Keratinocyte (primary cell): Measurements from ENCODE around the gene REPIN1. TPM values are rescaled to one million over a fixed set of nuclear protein-coding genes. Genes with fewer than 3 reads are reported as not detected.

Experiments
- DNase-seq: peaks from one replicate; pipeline ENCODE4 v3.0.0-alpha.2; 2011; ENCODE audit warnings: low read depth, missing footprints, low spot score
- FAIRE-seq: peaks from 2 replicates; lab custom pipeline; 2011; peaks lifted over from hg19 to GRCh38; lab: Jason Lieb, UNC
- H2AFZ ChIP-seq: 2 replicates; pipeline ENCODE4 v1.6.0; 2012; ENCODE audit warnings: low read length, control low read depth, inconsistent platforms; ENCODE audit not compliant: control insufficient read depth
- H3K27ac ChIP-seq: 2 replicates; pipeline ENCODE4 v1.5.1; 2011; ENCODE audit warnings: low read length; ENCODE audit not compliant: control insufficient read depth, insufficient read depth
- H3K27me3 ChIP-seq: 3 replicates; pipeline ENCODE4 v1.6.0; 2011; ENCODE audit warnings: low read length; ENCODE audit not compliant: control insufficient read depth, insufficient read depth; ENCODE audit errors: extremely low read depth
- H3K36me3 ChIP-seq, 2 experiments: 2 replicates in 1 of 2; 3 replicates in 1 of 2; pipeline ENCODE4 v1.5.1; 2011; ENCODE audit warnings: low read length in 2 of 2, mild to moderate bottlenecking in 1 of 2; ENCODE audit not compliant: control insufficient read depth in 2 of 2, insufficient read depth in 2 of 2; ENCODE audit errors: extremely low read depth in 1 of 2
- H3K4me1 ChIP-seq: 3 replicates; pipeline ENCODE4 v1.5.1; 2011; ENCODE audit warnings: low read length; ENCODE audit not compliant: control insufficient read depth, insufficient read depth; ENCODE audit errors: extremely low read depth
- H3K4me2 ChIP-seq: 3 replicates; pipeline ENCODE4 v1.6.0; 2011; ENCODE audit warnings: low read depth, low read length; ENCODE audit not compliant: control insufficient read depth, insufficient read depth; ENCODE audit errors: extremely low read depth
- H3K4me3 ChIP-seq, 3 experiments: fragments of 200-600 bp in 1 of 3; sonication (generic) in 1 of 3; 2 replicates in 2 of 3; 3 replicates in 1 of 3; pipeline ENCODE4 v1.5.1; 2011 to 2016; ENCODE audit warnings: low read length in 3 of 3, mild to moderate bottlenecking in 3 of 3, control low read depth in 2 of 3, inconsistent platforms in 1 of 3, low read depth in 1 of 3, mixed read lengths in 1 of 3, mixed run types in 1 of 3, moderate library complexity in 1 of 3; ENCODE audit not compliant: control insufficient read depth in 2 of 3, insufficient read depth in 2 of 3; ENCODE audit errors: extremely low read depth in 1 of 3
- H3K79me2 ChIP-seq: 2 replicates; pipeline ENCODE4 v1.6.0; 2012; ENCODE audit warnings: low read length; ENCODE audit not compliant: control insufficient read depth, insufficient read depth
- H3K9ac ChIP-seq: 3 replicates; pipeline ENCODE4 v1.6.0; 2011; ENCODE audit warnings: low read length; ENCODE audit not compliant: control insufficient read depth, insufficient read depth; ENCODE audit errors: extremely low read depth
- H3K9me1 ChIP-seq: 3 replicates; pipeline ENCODE4 v1.6.0; 2011; ENCODE audit warnings: low read length; ENCODE audit not compliant: control insufficient read depth, insufficient read depth; ENCODE audit errors: extremely low read depth
- H3K9me3 ChIP-seq: 2 replicates; pipeline ENCODE4 v1.5.1; 2012; ENCODE audit warnings: low read depth, low read length; ENCODE audit not compliant: control insufficient read depth
- H4K20me1 ChIP-seq: 3 replicates; pipeline ENCODE4 v1.6.0; 2011; ENCODE audit warnings: low read length; ENCODE audit not compliant: control insufficient read depth, insufficient read depth; ENCODE audit errors: extremely low read depth
- EZH2 ChIP-seq: IDR thresholded peaks from one replicate; pipeline ENCODE4 v1.6.1; 2012; ENCODE audit warnings: inconsistent platforms, mild to moderate bottlenecking, low read length, moderate library complexity
- dilution Hi-C: fragments of 300-500 bp; cut with MboI; formaldehyde crosslinking; loops from one replicate; pipeline ENCODE4 v1.7.0; 2020; ENCODE audit warnings: low sequenced_read_pairs; ENCODE audit not compliant: extremely low pct_ligation_motif_present
- polyA plus RNA-seq, 5 experiments: library from polyadenylated mRNA; depleted of rRNA in 3 of 5; stranded (reverse) in 3 of 5; stranded (forward) in 1 of 5; unstranded in 1 of 5; fragments of >200 nt; gene quantifications; 1 replicate in 1 of 5; 2 replicates in 3 of 5; 3 replicates in 1 of 5; pipeline versions ENCODE4 v1.2.1 to v1.2.3, GENCODE V29; 2011 to 2012; ENCODE audit warnings: missing spikeins in 2 of 5, low read depth in 1 of 5, low replicate concordance in 1 of 5
- TF ChIP-seq, protein P1 (sequence below), 3 experiments: IDR thresholded peaks in 1 of 3; conservative IDR thresholded peaks in 1 of 3; optimal IDR thresholded peaks in 1 of 3; 2 replicates in 2 of 3; 3 replicates in 1 of 3; pipeline versions ENCODE3 to v1.5.1; 2011; ENCODE audit warnings: low read length in 3 of 3, mild to moderate bottlenecking in 3 of 3, moderate library complexity in 2 of 3, control low read depth in 1 of 3, inconsistent platforms in 1 of 3; ENCODE audit not compliant: insufficient read depth in 2 of 3; ENCODE audit errors: extremely low read depth in 1 of 3

Gene REPIN1
- polyA plus RNA-seq, 1 donor (not counting 4 experiments of a cell fraction or from before 2014, with no cell fraction given) = 9.3 TPM

- FAIRE-seq = no peak
- TF ChIP-seq, protein P1, sequence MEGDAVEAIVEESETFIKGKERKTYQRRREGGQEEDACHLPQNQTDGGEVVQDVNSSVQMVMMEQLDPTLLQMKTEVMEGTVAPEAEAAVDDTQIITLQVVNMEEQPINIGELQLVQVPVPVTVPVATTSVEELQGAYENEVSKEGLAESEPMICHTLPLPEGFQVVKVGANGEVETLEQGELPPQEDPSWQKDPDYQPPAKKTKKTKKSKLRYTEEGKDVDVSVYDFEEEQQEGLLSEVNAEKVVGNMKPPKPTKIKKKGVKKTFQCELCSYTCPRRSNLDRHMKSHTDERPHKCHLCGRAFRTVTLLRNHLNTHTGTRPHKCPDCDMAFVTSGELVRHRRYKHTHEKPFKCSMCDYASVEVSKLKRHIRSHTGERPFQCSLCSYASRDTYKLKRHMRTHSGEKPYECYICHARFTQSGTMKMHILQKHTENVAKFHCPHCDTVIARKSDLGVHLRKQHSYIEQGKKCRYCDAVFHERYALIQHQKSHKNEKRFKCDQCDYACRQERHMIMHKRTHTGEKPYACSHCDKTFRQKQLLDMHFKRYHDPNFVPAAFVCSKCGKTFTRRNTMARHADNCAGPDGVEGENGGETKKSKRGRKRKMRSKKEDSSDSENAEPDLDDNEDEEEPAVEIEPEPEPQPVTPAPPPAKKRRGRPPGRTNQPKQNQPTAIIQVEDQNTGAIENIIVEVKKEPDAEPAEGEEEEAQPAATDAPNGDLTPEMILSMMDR (optimal IDR thresholded peaks at IDR 0.05 in 1 of 3, IDR thresholded peaks at IDR 0.05 in 1 of 3, conservative IDR thresholded peaks at IDR 0.05 in 1 of 3; ENCODE audit: extremely low read depth in 1 of 3, insufficient read depth in 2 of 3, low read length in 3 of 3) = no peak
- TF ChIP-seq EZH2 = no peak
- peaks cover 40% of the 10 kb centered on the region for H3K27me3 ChIP-seq
Observed at GRCh38 chr7:150338166-150338829, 30.3 kb upstream of the REPIN1 start.

DNA sequence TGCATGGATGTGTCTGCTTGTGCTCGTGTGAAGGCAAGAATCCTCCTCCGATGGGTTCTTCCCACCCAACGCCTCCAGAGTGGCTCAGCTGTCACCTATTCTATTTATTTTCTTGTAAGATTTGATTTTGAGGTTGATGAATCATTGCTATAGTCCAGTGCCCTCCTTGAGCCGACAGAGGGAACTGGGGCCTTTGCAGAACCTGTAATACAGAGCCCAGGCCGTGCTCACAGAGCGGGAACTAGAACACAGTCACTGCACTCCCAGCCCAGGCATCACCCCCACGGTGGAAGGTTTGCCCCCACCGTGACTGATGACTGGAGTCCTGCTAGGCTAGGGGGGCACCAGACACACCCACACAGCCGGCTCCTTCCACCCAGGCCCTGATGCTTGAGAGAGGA is 29.2 kb upstream of the REPIN1 start:
- Histone ChIP-seq H2AFZ (no peak overlapping the region), H3K27ac (no peak overlapping the region), H3K9ac (no peak overlapping the region), H3K27me3 (peaks cover 47% of the 10 kb centered on the region), H3K4me1 (no peaks in the 10 kb centered on the region), H4K20me1 (no peaks in the 10 kb centered on the region), H3K4me2 (no peak overlapping the region), H3K79me2 (no peaks in the 10 kb centered on the region), H3K9me1 (no peaks in the 10 kb centered on the region), H3K4me3 (no peak overlapping the region), H3K9me3 (no peaks in the 10 kb centered on the region), H3K36me3 (no peaks in the 10 kb centered on the region)
- dilution Hi-C loops = no loop called here
- FAIRE-seq (no peak), DNase-seq (no peak)
- no peak for TF ChIP-seq EZH2
- TF ChIP-seq, protein P1 (optimal IDR thresholded peaks at IDR 0.05 in 1 of 3, IDR thresholded peaks at IDR 0.05 in 1 of 3, conservative IDR thresholded peaks at IDR 0.05 in 1 of 3; ENCODE audit: extremely low read depth in 1 of 3, insufficient read depth in 2 of 3, low read length in 3 of 3) = no peak

More at GRCh38 chr7:150338166-150338829, 30.3 kb upstream of the REPIN1 start:
- Histone ChIP-seq H3K4me3 (no peak overlapping the region), H2AFZ (no peak overlapping the region), H3K9me3 (no peaks in the 10 kb centered on the region), H3K9me1 (no peaks in the 10 kb centered on the region), H3K79me2 (no peaks in the 10 kb centered on the region), H3K27ac (no peak overlapping the region), H3K4me2 (no peak overlapping the region), H3K4me1 (no peaks in the 10 kb centered on the region), H3K36me3 (no peaks in the 10 kb centered on the region), H4K20me1 (no peaks in the 10 kb centered on the region), H3K9ac (no peak overlapping the region)
- DNase-seq = no peak
- dilution Hi-C loops = no loop called here
